Activated CD4-positive, alpha-beta T cell treated with anti-CD3 and anti-CD28 coated beads, Interleukin-2, amount 50 U/mL, for 24 hours (primary cell): Measurements from ENCODE around the gene B4GALT7.
"Not testable (repeated sequence)": the region's sequence is repeated elsewhere in the genome, so short reads cannot be mapped to it uniquely, and the experiment has no call there.

Experiments used
- DNase-seq, 2 donors: peaks; one replicate each; pipeline ENCODE4 v3.0.0-alpha.2; 2020; ENCODE audit warnings: low read depth in 1 of 2, low spot score in 1 of 2

B4GALT7 gene

GRCh38 chr5:177609076-177610059, 9.4 kb downstream of the B4GALT7 start:
- no peak for DNase-seq

- DNase-seq, result no peak
Observed at GRCh38 chr5:177610131-177610769, 10.3 kb downstream of the B4GALT7 start.

- no peak for DNase-seq
Observed at GRCh38 chr5:177610770-177611445, 11.0 kb downstream of the B4GALT7 start.

GRCh38 chr5:177611446-177612214, 11.7 kb downstream of the B4GALT7 start:
- DNase-seq, result no peak

DNA sequence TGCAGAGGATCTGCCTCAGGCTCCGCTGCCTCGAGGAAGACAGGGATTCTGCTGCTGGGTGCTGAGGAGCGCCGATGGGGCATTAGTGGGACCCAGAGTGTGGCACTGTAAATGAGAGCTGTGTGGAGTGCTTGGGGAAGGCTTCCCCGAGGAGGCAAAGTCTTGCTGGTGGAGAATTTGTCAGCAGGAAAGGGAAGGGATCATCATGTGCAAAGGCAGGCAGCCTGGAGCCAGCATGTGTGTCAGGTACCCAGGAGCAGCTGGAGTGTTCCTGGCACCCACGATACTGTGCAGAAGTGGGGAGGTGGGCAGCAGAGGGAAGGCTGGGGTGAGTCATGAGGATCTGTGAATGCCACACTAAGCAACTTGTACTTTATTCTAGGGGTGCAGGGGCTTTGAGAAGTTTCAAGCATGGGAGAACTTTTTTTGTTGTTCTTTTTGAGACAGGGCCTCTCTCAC, 12.3 kb downstream of the B4GALT7 start:
- DNase-seq, result no peak

DNA sequence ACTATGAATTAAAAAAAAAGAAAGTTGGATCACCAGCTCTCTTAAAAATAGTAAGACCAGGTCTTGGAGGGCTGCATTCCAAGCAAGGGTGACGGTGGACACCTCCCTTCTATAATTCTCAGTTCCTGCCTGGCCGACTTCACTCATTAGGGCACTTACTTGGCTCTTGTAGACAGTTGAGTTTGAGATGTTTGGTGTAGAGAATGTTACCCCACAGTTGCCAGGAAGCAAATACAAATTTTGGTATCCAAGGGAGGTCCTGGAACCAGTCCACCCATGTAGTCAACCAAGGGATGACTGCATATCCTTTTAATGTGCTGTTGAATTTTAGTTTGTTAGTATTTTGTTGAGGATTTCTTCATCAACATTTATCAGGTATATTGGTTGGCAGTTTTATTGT, 20.6 kb downstream of the B4GALT7 start:
- no peak for DNase-seq

- DNase-seq, result not testable (repeated sequence)
Observed at GRCh38 chr5:177624172-177624571, 24.2 kb downstream of the B4GALT7 start.

DNA sequence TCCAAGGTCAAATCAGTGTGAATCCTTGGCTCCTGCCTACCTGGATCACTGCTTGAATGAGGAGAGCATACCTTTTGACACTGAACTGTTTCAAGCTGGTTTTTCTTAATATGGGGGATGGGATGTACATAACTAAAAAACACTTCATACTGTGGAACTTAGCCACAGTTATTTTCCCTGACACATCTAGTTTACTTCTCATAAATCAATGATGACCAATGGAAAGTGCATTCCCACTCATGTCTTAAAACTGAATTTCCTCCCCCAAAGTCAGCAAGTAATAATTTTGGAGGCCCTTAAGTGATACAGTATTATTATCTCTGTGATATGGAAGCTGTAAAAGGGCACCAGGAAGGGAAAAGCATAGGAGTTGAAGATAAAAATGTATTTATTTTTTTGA, 30.3 kb downstream of the B4GALT7 start:
- DNase-seq, result not testable (repeated sequence)

- not testable (repeated sequence) for DNase-seq
Observed at GRCh38 chr5:177634912-177635311, 35.0 kb downstream of the B4GALT7 start.

GRCh38 chr5:177645462-177645861, 45.5 kb downstream of the B4GALT7 start:
- not testable (repeated sequence) for DNase-seq

GRCh38 chr5:177651235-177651634, 51.3 kb downstream of the B4GALT7 start:
- not testable (repeated sequence) for DNase-seq

DNA sequence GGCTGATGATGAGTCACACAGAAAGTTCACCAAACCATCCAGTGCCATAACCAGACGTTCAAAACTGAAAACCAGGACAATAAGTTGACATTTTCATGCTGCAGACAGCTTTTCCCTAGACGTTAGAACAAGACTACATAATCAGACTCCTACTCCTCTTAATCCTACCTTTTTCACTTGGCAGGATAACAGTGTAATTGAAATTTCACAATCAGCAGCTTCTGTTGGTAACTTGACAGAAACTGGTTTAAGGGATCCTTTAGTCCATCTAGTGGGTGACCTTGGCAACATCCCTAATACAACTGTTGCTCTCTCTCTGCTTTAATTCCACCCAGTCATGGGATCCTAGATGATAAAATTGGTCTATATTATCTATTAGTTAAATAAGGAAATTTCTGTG, 57.9 kb downstream of the B4GALT7 start:
- not testable (repeated sequence) for DNase-seq

DNA sequence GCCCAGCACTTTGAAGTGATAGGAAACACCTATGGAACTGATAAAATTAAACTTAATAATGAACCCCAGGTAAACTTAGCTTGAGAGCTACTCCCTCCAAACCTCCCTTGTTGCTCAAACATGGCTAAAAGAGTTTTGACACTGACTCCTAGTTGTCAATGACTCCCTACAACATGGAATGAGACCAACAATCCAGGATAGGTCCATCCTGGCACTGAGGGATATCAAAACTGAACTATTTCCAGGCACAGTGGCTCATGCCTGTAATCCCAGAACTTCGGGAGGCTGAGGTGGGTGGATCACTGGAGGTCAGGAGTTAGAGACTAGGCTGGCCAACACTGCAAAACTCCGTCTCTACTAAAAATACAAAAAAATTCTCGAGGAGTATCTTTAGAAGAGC, 58.6 kb downstream of the B4GALT7 start:
- DNase-seq, result not testable (repeated sequence)
